ENCODE data around the gene SERPINC1.
"Not testable (repeated sequence)": the region's sequence is repeated elsewhere in the genome, so short reads cannot be mapped to it uniquely, and the experiment has no call there.

The SERPINC1 gene

DNA sequence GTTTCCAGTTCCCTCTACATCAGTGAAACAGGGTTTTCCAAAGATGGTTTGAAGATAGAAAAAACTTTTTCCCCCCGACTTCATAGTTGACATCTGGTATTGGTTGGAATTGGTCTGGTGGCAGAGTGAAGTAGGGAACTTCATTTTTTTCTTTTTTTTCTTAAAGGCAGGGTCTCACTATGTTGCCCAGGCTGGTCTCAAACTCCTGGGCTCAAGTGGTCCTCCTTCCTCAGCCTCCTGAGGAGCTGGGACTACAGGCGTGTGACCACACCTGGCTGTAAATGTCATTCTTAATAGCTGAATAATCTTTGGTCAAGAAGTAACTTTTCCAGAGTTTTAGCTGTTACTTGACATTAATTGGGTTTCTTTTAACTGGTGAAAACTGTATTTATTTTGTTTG is 27.2 kb downstream of the SERPINC1 start:
- DNase-seq = no peak

DNA sequence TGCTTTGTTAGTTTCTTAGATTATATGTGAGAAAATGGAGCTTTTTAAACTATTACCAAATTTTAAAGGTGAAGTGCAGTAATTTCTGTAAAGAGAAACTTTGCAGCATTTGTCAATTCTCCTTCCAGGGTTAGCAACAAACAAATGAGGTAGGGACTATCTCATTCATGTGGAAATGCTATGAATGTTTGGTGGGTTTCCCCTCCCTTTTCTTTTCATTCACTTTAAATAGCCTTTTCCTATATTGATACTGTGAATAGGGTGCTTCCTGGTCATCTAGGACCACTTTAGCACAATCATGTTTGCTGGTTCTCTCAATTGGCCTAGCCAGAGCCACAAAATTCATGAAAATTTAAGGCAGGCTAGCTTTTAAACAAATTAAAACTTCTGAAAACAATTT is 28.4 kb downstream of the SERPINC1 start:
- no peak for DNase-seq

DNA sequence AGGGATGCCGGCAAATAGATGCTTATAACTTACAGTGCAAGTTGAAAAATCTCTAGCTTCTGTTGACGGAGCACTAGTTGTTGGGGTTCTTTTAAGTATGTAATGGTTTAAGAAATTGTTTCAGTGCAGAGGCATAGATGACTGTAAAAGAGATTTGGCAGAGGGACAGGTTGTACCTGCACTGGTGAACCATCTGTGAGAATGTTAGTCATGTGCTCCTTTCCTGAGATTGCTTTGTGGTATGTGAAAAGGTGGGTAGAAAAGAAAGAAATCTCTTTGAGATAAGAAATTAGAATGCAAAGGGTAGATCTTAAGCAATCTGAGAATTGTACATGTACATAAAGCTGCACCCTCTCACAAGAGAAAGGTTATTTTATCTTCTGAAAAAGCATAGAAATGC is 29.5 kb downstream of the SERPINC1 start:
- DNase-seq = no peak

DNA sequence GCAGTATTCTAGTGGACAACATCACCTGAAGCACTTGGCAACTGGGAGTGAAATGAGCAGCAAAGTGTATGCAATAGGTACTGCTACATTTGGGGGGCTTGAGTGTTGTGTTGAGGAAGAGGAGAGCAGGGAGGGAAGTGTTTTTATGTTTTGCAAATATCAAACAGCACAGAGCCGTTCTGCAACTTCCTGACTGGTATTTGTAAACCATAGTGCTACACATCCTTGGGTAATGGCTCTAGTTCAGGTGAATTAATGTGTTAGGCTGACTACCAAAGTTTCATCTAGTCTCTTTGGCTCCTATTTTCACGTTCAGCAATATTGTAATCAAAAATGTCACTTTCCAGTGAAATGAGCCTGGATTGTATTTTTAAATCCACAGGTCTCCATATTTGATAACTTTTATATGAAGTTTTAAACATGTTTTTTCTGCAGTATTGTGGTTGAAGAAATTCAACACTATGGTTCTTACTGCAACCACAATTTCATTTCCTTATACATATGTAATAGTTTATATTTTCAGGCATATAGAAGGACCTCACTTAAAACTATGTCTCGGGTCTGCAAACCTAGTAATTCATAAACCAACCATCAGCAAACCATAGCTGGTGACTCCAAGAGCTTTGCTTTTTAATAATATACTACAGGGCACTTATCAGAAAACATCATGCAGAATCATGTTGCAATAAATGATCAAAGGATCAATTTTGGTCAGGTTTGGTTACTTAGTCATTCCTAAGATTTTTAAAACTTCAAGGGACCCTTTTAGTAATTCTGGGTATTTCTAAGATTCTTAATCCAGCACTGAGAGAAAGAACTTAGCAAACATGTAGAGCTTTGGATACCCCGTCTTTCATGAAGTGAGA is 30.1 kb downstream of the SERPINC1 start:
- DNase-seq = no peak

DNA sequence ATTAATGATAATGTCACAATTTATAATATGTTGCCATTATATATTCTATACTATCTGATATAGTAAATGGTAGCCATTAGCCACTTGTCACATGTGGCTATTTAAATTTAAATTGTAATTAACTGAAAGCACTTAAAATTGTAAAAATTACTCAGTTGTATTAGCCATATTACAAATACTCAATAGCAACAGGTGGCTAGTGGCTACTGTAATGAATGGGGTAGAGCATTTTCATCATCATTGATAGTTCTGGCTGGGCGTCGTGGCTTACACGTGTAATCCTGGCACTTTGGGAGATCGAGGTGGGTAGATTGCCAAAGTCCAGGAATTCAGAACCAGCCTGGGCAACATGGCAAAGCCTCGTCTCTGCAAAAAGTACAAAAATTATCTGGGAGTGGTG is 32.4 kb downstream of the SERPINC1 start:
- no peak for DNase-seq

DNA sequence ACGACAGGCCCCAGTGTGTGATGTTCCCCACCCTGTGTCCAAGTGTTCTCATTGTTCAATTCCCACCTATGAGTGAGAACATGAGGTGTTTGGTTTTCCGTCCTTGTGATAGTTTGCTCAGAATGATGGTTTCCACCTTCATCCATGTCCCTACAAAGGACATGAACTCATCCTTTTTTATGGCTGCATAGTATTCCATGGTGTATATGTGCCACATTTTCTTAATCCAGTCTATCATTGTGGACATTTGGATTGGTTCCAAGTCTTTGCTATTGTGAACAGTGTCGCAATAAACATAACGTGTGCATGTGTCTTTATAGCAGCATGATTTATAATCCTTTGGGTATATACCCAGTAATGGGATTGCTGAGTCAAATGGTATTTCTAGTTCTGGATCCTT is 36.0 kb downstream of the SERPINC1 start:
- not testable (repeated sequence) for DNase-seq

DNA sequence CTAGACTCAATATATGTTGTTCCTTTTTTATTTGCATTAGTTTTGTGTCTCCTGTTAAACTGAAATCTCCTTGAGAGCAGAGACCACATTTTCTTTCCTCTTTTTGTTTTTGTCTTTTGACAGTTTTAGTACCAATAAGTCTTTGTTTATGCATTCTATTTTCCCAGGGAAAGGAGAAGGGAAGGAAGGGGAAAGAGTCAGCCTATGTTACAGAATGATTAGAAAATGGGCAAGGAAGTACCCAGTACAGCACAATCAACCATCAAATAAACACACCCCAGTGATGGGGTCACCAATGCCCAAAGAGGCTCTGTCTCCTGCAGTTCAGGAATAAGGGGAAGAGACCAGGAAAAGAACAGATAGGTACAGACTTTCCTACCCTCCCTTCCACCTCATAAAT is 38.9 kb downstream of the SERPINC1 start:
- no peak for DNase-seq

DNA sequence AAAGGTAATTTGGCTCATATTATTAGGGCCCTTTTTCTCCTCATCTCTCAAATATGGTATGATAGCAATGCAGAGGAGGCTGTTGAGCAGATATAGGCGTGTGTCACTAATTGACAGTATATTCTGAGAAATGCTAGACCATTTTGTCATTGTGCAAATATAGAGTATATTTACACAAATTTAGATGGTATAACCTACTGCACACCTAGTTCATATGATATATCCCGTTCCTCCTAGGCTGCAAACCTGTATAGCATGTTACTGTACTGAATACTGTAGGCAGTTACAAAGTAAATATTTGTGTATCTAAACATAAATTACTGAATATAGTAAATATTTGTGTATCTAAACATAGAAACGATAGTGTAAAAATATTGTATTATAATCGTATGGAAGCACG is 40.4 kb downstream of the SERPINC1 start:
- no peak for DNase-seq

DNA sequence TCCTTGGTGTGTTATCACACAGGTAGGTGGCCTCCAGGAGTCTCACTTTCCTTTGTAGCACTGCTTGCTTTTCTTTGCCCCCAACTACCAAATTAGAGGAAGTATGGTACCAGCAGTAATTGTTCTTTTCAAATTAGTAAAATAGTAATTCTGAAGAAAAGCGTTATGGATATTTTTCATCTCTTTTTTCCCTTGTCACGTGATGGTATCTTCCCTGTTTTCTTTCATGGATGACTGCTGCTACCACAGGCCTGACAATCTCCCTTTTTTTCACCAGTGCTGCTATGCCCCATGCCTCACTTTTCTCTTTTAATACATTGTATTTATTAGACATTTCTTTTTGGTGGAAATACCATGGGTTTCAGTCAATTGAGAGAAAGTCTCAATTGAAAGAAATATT is 45.6 kb downstream of the SERPINC1 start:
- DNase-seq = no peak

DNA sequence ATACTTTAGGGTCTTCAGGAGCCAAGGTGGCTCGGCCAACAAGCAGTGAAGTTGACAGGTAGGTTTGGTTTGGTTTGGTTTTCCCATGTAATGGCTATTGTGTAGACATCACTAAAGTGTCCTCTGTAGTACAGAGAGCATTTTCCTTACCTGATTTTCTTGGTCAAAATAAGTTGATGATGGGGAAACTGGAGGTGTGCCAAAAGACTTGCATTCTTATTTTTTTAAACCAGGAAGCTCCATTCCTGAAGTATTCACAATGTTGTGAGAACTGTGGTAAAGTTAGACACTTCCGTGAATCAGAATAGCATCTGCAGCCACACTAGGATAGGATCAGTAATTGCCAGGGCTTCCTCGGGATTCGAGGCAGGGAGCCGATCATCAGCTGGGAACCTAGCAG is 46.0 kb downstream of the SERPINC1 start:
- no peak for DNase-seq

DNA sequence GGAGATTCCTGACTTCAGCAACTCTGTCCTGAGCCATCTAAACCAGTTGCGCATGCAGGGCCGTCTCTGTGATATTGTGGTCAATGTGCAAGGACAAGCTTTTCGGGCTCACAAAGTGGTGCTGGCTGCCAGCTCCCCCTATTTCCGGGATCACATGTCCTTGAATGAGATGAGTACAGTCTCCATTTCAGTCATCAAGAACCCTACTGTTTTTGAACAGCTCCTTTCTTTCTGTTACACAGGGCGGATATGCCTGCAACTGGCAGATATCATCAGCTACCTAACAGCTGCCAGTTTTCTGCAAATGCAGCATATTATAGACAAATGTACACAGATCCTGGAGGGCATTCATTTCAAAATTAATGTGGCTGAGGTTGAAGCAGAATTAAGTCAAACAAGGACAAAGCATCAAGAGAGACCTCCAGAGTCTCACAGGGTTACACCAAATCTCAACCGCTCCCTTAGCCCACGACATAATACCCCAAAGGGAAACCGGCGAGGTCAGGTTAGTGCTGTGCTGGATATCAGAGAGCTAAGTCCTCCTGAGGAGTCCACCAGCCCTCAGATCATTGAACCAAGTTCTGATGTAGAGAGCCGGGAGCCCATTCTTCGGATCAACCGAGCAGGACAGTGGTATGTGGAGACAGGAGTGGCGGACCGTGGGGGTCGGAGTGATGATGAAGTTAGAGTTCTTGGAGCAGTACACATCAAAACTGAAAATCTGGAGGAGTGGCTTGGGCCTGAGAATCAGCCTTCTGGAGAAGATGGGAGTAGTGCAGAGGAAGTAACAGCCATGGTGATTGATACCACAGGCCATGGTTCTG is 46.7 kb downstream of the SERPINC1 start:
- no peak for DNase-seq

DNA sequence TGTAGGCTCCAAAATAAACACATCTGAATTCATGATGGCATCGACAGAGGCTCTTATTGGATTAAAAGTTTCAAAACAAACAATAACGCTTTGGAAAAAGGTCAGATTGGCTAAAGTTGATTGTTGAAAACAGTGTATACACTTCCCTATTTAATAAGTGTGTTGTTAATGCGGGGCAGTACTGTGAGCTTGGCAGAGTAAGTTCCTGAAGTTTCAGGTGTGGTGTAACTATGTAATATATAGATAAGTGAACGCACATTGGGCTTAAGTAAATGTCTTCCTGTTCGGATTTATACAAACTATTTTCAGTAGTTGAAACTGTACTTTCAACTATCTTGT is 48.1 kb downstream of the SERPINC1 start:
- DNase-seq = no peak

DNA sequence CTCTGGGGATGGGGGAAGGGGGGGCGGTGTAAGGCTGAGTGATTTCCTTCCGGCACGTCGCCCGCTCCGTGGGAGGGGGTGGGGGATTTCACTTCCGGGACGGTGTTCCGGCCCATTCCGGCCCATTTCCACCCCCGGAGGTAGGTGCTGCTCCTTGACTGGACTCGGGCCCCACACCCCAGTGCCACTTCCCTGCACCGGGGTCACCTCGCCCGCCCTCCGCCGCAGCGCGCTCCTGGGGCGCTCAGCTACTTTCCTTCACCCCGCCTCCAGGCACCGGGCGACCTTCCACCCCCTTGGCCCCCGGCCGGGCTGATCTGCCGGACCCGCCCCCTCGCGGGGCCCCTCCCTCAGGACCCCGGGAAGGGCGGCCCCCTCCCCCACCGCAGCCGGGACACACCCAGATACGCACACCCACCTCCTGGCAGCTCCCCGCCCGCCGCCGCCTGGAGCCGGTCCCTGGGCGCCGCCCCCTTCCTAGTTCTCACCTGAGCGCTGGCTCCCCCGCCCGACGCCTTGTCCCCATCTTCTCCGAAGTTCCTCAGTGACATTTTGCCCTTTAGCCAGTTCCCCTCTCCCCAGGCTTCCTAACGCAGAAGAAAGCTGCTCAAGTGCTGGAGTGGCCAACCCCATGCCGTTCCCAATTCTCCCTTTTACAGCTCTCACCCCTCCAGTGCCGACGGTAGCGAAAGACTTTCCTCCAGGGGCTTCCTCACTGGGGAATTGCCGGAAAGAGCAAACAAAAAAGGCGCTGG is 48.7 kb downstream of the SERPINC1 start, which contains the start of gene ZBTB37:
ZBTB37 (plus strand) TSS at position 115 of the 755 bp plus-strand sequence. CDS start 1,846 bp downstream, outside the sequence.
- DNase-seq = no peak

DNA sequence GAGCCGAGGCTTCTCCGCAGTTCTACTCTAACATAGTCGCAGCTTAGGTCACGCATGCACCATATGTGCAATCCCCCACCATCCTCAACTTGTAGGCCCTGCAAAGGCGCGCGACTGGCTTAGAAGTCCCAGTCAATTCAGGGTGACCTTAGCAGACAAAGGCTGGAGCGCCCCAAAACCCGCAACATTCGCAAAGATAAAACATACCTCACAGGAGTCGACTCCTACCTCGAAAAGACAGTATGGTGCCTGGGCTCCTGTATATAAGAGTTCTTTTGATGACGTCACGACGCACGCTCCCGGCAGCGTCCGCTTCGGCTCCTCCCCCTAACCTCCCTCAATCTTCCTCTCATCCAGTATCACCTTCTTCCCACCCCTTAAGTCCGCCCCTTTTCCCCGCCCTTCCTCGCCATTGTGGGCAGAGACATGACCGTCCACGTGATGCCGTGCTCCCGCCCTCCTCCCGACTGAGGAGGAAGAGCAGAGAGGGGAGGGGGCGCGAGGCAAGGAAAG is 49.3 kb downstream of the SERPINC1 start, which contains the start of gene GAS5:
GAS5 (minus strand) TSS at position 237 of the 513 bp plus-strand sequence.
- peak; percentile 100 for DNase-seq

DNA sequence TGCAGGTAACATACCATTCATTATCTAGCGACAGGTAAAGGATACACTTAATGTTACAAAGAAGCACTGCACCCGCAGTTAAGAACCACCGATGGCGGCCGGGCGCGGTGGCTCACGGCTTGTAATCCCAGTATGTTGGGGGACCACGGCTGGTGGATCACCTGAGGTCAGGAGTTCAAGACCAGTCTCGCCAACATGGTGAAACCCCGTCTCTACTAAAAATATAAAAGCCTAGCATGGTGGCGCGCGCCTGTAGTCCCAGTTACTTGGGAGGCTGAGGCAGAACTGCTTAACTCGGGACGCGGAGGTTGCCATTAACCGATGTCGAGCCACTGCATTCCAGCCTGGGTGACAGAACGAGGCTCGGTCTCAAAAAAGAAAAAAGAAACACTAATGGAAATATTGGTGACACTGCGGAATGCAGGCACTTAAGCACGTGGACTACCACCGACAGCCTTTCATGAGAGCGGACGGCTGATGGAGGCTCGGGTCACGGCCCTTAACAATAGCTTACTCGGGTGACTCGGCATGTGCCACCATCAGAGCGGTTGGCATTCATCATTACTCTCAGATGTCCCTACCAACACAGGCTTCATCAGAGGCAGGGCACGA is 49.9 kb downstream of the SERPINC1 start:
- DNase-seq = no peak

DNA sequence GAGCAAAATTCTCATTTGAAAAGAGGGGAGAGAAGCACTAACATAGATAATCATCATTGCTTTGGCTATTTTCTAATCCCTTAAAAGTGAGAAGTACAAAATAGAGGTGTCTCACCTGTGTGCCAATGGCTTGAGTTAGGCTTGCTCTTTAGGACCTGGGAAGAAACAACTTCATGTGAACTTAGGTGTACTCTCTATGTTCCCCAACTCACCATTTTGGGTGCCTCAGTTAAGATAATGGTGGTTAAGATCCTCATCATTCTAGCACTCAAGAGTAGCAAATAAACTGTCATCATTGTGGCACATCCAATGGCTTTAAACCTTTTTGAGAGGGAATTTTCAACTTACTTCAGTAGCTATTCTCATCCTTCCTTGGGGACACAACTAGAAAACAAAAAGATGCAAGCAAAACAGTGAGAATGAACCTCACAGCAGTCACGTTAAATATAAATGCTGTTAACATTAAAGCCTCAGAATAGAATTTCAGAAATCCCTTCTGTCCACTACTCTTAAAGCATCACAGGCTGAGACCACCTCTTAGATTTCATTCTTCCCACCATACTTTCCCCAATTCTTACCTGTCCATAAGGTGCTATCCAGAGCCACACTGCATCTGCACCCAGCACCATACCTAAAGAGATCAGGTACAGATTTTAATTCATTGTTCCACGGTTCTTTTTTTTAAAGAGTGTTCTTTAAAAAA is 50.6 kb downstream of the SERPINC1 start:
- DNase-seq = no peak

DNA sequence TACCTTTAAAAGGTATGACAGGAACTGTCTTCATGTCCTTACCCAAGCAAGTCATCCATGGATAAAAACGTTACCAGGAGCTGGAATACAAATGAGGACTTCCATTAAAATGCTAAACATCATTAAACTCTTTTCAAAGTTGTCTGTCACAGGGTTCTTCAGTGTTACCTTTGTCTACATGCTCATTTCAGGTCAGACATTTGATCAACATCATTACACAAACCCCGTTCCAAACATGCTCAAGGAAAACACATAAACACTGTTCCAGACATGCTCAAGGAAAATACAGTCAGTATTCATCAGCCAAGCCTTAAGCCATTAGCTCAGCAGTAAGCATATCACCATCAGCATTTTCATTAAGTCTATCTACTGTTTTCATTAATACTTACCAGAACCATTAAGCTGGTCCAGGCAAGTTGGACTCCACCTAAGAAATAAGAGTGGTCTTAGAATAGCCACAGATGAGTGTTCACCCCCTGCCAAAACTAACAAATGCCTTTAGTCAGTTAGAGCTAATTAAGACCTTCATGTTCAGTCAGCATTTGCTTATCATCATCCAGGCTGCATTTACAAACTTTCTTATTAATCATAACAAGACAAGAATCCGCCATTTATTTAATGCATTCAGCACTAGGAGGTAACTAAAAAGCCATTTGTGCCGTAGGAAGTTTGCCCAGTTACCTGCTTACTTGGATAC is 51.5 kb downstream of the SERPINC1 start:
- no peak for DNase-seq

DNA sequence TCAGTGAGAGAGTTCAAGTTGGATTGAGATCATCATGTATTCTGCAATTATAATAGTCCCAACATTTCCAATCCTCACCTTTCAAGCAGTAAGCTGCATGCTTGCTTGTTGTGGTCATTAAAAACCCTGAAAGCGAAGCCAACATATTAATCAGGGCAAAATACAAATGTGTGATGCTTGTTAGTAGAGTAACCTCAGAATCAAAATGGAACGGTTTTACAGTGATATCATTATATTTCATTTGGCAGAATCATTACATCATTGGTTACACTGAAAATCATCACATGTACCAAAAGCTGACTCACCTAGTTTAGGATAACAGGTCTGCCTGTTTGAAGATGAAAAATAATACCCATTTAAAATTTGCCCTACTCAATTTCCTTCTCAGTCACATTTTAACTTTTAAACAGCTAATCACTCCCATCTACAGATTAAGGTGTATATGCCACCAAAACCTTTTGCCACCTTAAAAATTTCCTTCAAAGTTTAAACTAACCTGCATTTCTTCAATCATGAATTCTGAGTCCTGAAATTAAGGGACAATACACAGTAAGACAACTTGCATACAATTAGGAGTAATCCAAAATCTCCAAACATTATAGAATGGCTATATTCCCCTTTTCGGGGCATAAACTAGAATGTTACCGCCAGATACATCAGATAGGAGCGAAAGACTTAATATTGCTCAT is 52.8 kb downstream of the SERPINC1 start:
- DNase-seq = no peak

DNA sequence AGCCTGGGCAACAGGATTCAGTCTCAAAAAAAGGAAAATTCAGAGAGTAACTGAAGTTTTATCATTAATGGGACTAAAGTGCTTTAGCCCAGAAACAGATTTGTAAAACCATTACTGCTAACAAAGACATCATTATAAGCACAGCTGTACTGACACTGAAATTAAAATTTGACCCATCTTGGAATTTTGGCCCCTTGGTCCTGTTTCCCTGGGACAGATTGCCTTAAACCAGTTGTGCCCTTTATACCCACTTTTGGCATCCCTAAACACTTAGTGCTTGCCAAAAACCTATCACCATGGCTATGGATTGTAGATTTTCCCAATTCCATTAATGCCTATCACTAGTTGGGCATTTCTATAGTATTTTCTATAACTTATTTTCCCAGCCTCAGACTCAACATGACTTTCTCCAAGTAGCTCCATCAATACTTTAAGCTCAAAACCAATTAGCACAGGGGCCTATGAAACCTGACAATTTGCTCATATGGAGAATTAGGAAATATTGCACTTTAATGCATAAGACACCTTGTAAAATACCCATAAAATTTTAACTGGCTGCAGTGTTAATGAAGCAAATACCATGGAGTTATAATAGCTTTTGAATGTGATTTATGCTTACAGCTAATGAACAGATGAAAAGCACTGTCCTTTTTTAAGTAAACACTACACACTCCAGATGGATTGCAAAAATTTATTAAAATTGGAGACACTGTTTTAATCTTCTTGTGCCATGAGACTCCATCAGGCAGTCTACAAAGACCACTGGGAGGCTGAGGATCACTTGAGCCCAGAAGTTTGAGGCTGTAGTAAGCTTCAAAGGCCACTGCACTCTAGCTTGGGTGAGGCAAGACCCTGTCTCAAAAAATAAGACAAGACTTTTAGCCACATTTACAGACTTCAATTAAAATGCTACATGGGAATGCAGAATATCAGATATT is 53.6 kb downstream of the SERPINC1 start:
- DNase-seq = no peak
